B cell (primary cell): ENCODE results near the gene SEH1L. TPM values are rescaled to one million over a fixed set of nuclear protein-coding genes. Genes with fewer than 3 reads are reported as not detected.
"Not testable (repeated sequence)": the region's sequence is repeated elsewhere in the genome, so short reads cannot be mapped to it uniquely, and the experiment has no call there.

Experiments
- ATAC-seq: fragments of 200-7000 bp; cut with Tn5 transposase; one replicate; pipeline ENCODE4 v1.10.0; 2021; ENCODE audit warnings: low read depth, mild to moderate bottlenecking, moderate number of reproducible peaks, moderate library complexity
- CTCF ChIA-PET: fragments of 350-600 bp; sonication (Branson Sonifier 250); formaldehyde crosslinking; loops from one replicate; lab custom pipeline; 2021; ENCODE audit warnings: antibody characterized with exemption, inconsistent platforms; lab: Charles Lee
- POLR2A ChIA-PET: fragments of 350-600 bp; sonication (Branson Sonifier 250); formaldehyde crosslinking; loops from one replicate; lab custom pipeline; 2021; ENCODE audit warnings: antibody characterized with exemption; lab: Charles Lee
- DNase-seq: peaks from one replicate; pipeline ENCODE4 v3.0.0; 2013
- H2AFZ ChIP-seq: 2 replicates; pipeline ENCODE4 v1.6.1; 2012; ENCODE audit warnings: mild to moderate bottlenecking, low read depth, low read length; ENCODE audit not compliant: insufficient read depth, poor library complexity, severe bottlenecking
- H3K27ac ChIP-seq, 2 donors: 1 replicate in 1 of 2; 2 replicates in 1 of 2; pipeline ENCODE4 v1.5.1; 2012 to 2013; ENCODE audit warnings: low read length in 2 of 2, mild to moderate bottlenecking in 2 of 2, moderate library complexity in 1 of 2
- H3K27me3 ChIP-seq, 4 experiments: fragments of 200-600 bp in 1 of 4; sonication (generic) in 1 of 4; replicated peaks in 1 of 4; 1 replicate in 2 of 4; 2 replicates in 2 of 4; pipeline versions ENCODE4 v1.6.1 to v1.7.0; 2013 to 2016; ENCODE audit warnings: low read length in 3 of 4, mild to moderate bottlenecking in 2 of 4, mixed read lengths in 1 of 4, moderate library complexity in 1 of 4; ENCODE audit not compliant: insufficient read depth in 4 of 4, control insufficient read depth in 3 of 4; ENCODE audit errors: control extremely low read depth in 1 of 4
- H3K36me3 ChIP-seq, 2 experiments: replicated peaks in 1 of 2; 1 replicate in 1 of 2; 2 replicates in 1 of 2; pipeline versions ENCODE4 v1.6.1 to v1.7.1; 2013; ENCODE audit warnings: low read length in 1 of 2; ENCODE audit not compliant: insufficient read depth in 2 of 2, control insufficient read depth in 1 of 2; ENCODE audit errors: control extremely low read depth in 1 of 2, extremely low read depth in 1 of 2
- H3K4me1 ChIP-seq, 2 donors: fragments of 200-600 bp in 1 of 2; sonication (generic) in 1 of 2; 1 replicate in 1 of 2; 2 replicates in 1 of 2; pipeline versions ENCODE4 v1.5.1 to v1.6.1; 2013 to 2017; ENCODE audit warnings: low read length in 2 of 2; ENCODE audit not compliant: control insufficient read depth in 2 of 2, insufficient read depth in 2 of 2
- H3K4me2 ChIP-seq: replicated peaks from 2 replicates; pipeline ENCODE3; 2012; ENCODE audit warnings: mild to moderate bottlenecking, low read depth, low read length; ENCODE audit not compliant: poor library complexity, severe bottlenecking
- H3K4me3 ChIP-seq, 5 experiments: fragments of 200-600 bp in 1 of 5; sonication (generic) in 1 of 5; 1 replicate in 3 of 5; 2 replicates in 2 of 5; pipeline versions ENCODE4 v1.5.1 to v1.7.0; 2011 to 2016; ENCODE audit warnings: low read length in 4 of 5, mild to moderate bottlenecking in 4 of 5, low read depth in 2 of 5, control low read depth in 1 of 5, moderate library complexity in 1 of 5; ENCODE audit not compliant: insufficient read depth in 1 of 5; ENCODE audit errors: control extremely low read depth in 1 of 5, extremely low read depth in 1 of 5
- H3K79me2 ChIP-seq: fragments of 200-600 bp; sonication (generic); one replicate; pipeline ENCODE4 v1.6.0; 2016; ENCODE audit warnings: low read length; ENCODE audit not compliant: control insufficient read depth, insufficient read depth
- H3K9ac ChIP-seq: fragments of 200-600 bp; sonication (generic); 2 replicates; pipeline ENCODE4 v1.6.1; 2017; ENCODE audit warnings: mild to moderate bottlenecking, low read length, moderate library complexity
- H3K9me3 ChIP-seq, 3 donors: one replicate each; pipeline versions ENCODE4 v1.6.1 to v1.7.1; 2013; ENCODE audit warnings: low read length in 2 of 3; ENCODE audit not compliant: control insufficient read depth in 2 of 3, insufficient read depth in 1 of 3; ENCODE audit errors: control extremely low read depth in 1 of 3
- H4K20me1 ChIP-seq: 2 replicates; pipeline ENCODE4 v1.6.0; 2012; ENCODE audit warnings: mild to moderate bottlenecking, low read length; ENCODE audit not compliant: insufficient read depth, control insufficient read depth, poor library complexity, severe bottlenecking
- H3K27ac Mint-ChIP-seq: one replicate; pipeline ENCODE4 v1.8.0; 2021; ENCODE audit warnings: mixed read lengths
- H3K27me3 Mint-ChIP-seq: one replicate; pipeline ENCODE4 v1.8.0; 2021; ENCODE audit warnings: mixed read lengths
- H3K4me1 Mint-ChIP-seq: one replicate; pipeline ENCODE4 v1.8.0; 2021; ENCODE audit warnings: mixed read lengths
- H3K4me3 Mint-ChIP-seq: one replicate; pipeline ENCODE4 v1.8.0; 2021; ENCODE audit warnings: mixed read lengths
- H3K9me3 Mint-ChIP-seq: one replicate; pipeline ENCODE4 v1.8.0; 2022; ENCODE audit warnings: mixed read lengths; ENCODE audit not compliant: insufficient read depth
- EZH2 ChIP-seq: IDR thresholded peaks from 2 replicates; pipeline ENCODE4 v1.6.1; 2012; ENCODE audit warnings: borderline replicate concordance, low read depth, mild to moderate bottlenecking, moderate library complexity, low read length; ENCODE audit not compliant: insufficient read depth, poor library complexity, severe bottlenecking
- WGBS: methylation state at CpG from one replicate; pipeline ENCODE4 v1.1.5; 2013; ENCODE audit warnings: missing lambda C conversion rate; ENCODE audit not compliant: insufficient coverage; 5-methylcytosine and 5-hydroxymethylcytosine counted together
- intact Hi-C: fragments of 100-400 bp; cut with micrococcal nuclease; formaldehyde crosslinking; loops from one replicate; pipeline ENCODE4 v1.10.0; 2022
- polyA plus RNA-seq: library from polyadenylated mRNA; depleted of rRNA; stranded (reverse); fragments of >200 nt; gene quantifications from 2 replicates; pipeline ENCODE4 v1.2.3, GENCODE V29; 2012
- total RNA-seq, 2 donors: library from RNA; stranded (reverse); fragments of 120-200 nt in 1 of 2; gene quantifications; 1 replicate in 1 of 2; 2 replicates in 1 of 2; pipeline versions ENCODE4 v1.2.3 to v1.2.4, GENCODE V29; 2013 to 2022
- TF ChIP-seq, protein P1 (sequence below): fragments of 200-600 bp; IDR thresholded peaks from one replicate; pipeline ENCODE4 v1.8.0; 2022; ENCODE audit warnings: antibody characterized with exemption, mild to moderate bottlenecking

Gene SEH1L
- total and polyA plus RNA-seq, 2 donors (not counting 1 experiment from before 2014, with no cell fraction given): 8.7 to 46.4 TPM

DNA sequence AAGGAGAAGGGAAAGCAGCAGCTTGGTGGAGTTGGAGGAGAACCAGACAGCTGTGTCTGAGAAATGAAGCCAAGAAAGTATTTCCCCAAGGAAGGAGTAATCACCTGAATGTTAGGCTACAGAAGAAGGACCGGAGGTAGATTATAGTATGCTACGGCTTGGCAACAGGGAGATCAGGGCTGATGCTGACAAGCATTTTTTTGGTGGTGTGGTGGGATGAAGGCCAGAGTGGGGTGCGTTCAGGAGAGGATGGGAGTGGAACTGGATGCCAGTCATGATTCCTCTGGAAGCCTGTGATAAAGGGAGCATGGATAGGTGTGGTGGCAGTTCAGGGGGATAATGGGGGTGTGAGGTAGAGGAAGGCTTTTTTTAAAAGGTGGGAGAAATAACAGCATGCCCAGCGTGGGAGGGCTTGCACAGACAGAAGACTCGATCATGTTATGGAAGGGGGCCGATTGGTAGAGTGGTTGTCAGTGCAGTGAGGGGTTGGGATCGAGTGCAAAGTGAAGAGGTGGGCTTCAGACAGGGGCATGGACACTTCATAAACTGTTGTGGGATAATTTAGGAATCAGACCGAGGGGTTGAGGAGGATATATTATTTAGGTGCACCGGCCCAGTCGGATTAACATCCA is 49.0 kb downstream of the SEH1L start:
- no peak overlapping the region for H3K9ac ChIP-seq
- no peak overlapping the region for H3K4me2 ChIP-seq
- Mint-ChIP-seq H3K27ac (no peak overlapping the region), H3K27me3 (no peaks in the 10 kb centered on the region), H3K4me1 (peaks cover 28% of the 10 kb centered on the region), H3K4me3 (no peak overlapping the region), H3K9me3 (no peaks in the 10 kb centered on the region)
- WGBS: 96% methylated on average over 10 of the region's 10 CpGs
- no peak overlapping the region for H2AFZ ChIP-seq
- H4K20me1 ChIP-seq: peaks cover 47% of the 10 kb centered on the region
- no peak for ATAC-seq
- H3K4me3 ChIP-seq: no peak overlapping the region
- CTCF ChIA-PET: no interaction called here
- no peak overlapping the region for H3K27ac ChIP-seq
- DNase-seq: no peak
- peaks cover 12 to 17% of the 10 kb centered on the region in 2 donors for H3K4me1 ChIP-seq
- intact Hi-C loops: no loop called here
- TF ChIP-seq, protein P1, sequence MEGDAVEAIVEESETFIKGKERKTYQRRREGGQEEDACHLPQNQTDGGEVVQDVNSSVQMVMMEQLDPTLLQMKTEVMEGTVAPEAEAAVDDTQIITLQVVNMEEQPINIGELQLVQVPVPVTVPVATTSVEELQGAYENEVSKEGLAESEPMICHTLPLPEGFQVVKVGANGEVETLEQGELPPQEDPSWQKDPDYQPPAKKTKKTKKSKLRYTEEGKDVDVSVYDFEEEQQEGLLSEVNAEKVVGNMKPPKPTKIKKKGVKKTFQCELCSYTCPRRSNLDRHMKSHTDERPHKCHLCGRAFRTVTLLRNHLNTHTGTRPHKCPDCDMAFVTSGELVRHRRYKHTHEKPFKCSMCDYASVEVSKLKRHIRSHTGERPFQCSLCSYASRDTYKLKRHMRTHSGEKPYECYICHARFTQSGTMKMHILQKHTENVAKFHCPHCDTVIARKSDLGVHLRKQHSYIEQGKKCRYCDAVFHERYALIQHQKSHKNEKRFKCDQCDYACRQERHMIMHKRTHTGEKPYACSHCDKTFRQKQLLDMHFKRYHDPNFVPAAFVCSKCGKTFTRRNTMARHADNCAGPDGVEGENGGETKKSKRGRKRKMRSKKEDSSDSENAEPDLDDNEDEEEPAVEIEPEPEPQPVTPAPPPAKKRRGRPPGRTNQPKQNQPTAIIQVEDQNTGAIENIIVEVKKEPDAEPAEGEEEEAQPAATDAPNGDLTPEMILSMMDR: no peak
- no peak for TF ChIP-seq EZH2
- H3K79me2 ChIP-seq: peaks cover 85% of the 10 kb centered on the region
- POLR2A ChIA-PET: no interaction called here
- H3K36me3 ChIP-seq: peaks cover 8 to 13% of the 10 kb centered on the region in 2 experiments
- no peaks in the 10 kb centered on the region for H3K27me3 ChIP-seq
- H3K9me3 ChIP-seq: no peaks in the 10 kb centered on the region

DNA sequence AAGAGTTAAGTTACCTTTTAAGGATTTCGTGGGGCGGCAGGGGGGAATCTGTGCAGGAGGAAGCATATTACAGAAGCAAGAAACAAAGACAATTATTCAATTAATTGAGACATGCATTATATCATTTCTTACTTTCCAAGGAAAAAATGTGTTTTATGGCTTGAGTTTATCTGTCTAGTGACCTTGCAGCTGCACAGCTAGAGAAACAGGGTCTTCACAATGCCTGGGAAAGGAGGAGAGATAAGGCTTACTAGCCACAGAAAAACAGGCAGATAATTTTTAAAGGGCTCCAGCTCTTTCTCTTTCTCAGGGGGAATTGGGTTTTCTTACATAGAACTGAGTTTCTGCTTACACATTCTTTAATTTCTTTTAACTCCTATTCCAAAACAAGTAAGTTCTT is 49.5 kb downstream of the SEH1L start:
- ATAC-seq, POLR2A ChIA-PET, CTCF ChIA-PET, H3K4me3 Mint-ChIP-seq, H3K4me3 ChIP-seq, H3K9me3 Mint-ChIP-seq, H3K9me3 ChIP-seq, intact Hi-C loops, H3K27ac Mint-ChIP-seq, H3K9ac ChIP-seq, DNase-seq, H3K27ac ChIP-seq, H3K4me2 ChIP-seq, H3K27me3 Mint-ChIP-seq, H3K27me3 ChIP-seq, H2AFZ ChIP-seq: not testable (repeated sequence)
- Histone ChIP-seq H3K79me2 (peaks cover 80% of the 10 kb centered on the region), H3K36me3 (peaks cover 8 to 13% of the 10 kb centered on the region in 2 experiments), H4K20me1 (peaks cover 47% of the 10 kb centered on the region), H3K4me1 (peaks cover 8 to 12% of the 10 kb centered on the region in 2 donors)
- peaks cover 23% of the 10 kb centered on the region for H3K4me1 Mint-ChIP-seq
- WGBS: no CpG with 5 or more reads among the region's 2 CpGs
